ENCODE results near the gene CDCA4. TPM values are rescaled to one million over a fixed set of nuclear protein-coding genes. Genes with fewer than 3 reads are reported as not detected.

The CDCA4 gene
- total RNA-seq, 1 experiment from 2014 or later = 83.6 TPM

DNA sequence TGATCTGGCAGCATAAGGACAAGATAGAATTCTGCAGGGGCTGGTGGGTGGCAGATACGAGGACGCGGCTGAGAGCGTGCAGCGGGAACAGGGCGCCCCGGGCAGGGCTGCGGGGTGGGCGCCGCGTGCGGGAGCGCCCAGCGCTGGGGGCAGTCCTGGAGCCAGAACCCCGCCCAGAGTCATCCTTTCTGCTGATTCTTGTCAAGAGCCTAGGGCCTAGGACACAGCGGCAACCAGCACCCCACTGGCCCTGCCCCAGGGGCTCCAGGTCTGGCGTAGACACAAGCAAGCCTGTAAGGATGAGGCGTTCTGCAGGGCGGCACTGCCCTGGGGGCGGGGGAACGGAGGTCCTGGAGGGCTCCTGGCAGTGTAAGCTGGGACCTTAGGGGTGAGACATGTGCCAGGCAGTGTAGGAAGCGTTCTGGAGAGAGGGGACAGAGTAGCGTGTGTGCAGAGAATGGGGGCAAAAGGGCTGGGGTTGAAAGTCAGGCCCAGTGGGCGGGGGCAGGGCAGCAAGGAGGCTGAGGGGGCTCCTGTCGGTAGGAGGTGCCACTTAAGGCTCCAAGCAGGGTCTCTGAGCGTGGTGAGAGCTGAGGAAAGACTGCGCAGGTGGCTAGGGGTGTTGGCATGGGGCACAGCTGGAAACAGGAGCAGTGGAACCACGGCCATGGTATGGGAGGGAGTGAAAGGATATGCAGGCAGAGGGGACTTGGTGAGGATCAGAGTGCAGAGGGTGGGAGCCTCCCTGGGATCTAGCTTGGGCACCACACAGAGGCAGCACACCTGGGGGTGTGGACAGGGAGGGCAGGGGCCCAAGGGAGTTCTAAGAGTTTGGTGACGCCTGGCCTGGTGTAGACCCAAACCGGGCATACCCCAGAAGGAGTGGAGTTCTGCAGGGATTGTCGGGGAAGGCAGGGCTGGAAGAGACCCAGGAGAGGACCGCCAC lies 41.9 kb downstream of the CDCA4 start:
- Histone ChIP-seq H3K4me3 (no peak overlapping the region), H3K36me3 (no peaks in the 10 kb centered on the region), H3K9me3 (replicated peaks) (no peaks in the 10 kb centered on the region), H3K4me1 (replicated peaks) (peaks cover 35% of the 10 kb centered on the region), H3K27me3 (replicated peaks) (no peaks in the 10 kb centered on the region), H3K27ac (no peak overlapping the region)
- DNase-seq (ENCODE audit: low read depth in 1 of 2, low spot score in 2 of 2) = no peak

DNA sequence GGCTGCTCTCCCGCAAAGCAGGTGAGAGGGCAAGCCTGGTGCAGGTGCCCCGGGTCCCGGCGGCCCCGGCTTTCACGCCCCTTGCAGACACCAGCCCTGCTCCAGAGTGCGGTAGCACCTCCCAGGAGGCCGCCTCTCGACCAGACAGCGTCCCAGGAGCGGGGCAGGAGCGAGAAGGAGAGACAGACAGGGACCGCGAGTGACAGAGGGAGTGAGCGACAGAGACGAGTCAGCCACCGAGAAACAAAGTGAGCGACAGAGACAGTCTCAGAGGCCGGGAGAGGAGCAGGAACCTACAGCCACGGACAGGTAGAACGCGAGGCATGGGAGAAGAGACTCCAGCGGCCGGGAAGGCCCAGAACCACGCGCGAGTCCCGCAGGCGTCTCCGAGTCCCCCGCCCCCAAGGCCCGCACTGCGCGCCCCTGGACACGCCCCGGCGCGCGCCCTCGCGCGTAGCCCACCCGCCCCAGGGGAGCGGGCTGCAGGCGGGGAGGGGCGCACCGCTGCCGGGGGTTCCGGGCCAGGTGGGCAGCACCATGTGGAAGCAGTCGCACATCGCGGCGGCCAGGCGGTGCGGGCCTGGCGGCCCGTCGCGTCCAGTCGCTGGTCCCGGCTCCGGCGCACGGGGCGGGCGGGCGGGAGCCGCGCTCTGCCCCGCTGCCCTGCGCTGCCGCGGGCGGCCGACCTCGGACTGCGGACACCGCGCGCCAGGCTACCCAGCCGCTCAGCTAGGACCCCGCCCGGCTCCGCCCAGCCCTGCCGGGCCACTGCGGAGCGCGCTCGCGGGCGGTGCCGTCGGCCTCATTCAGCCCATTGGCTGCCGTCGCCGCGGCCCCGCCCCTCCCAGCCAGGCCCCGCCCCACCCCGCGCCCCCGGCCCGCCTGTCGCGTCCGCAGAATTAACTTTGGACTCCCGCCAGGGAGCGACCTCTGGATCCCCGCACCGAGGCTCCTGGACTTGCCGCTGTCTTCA lies 42.9 kb downstream of the CDCA4 start, which contains the start of gene AHNAK2:
Gene AHNAK2, minus strand, starts transcription at position 694 of the 973 bp plus-strand sequence. Its CDS starts 137 bp downstream, at position 557.
- Histone ChIP-seq H3K4me3 (peak within 1 kb of the TSS; percentile 35), H3K9me3 (replicated peaks) (no peaks in the 10 kb centered on the region), H3K4me1 (replicated peaks) (peaks cover 45% of the 10 kb centered on the region), H3K36me3 (no peaks in the 10 kb centered on the region), H3K27ac (no peak within 1 kb of the TSS), H3K27me3 (replicated peaks) (no peaks in the 10 kb centered on the region)
- DNase-seq (ENCODE audit: low read depth in 1 of 2, low spot score in 2 of 2) = peak in 1 of 2 experiments; percentile 69

DNA sequence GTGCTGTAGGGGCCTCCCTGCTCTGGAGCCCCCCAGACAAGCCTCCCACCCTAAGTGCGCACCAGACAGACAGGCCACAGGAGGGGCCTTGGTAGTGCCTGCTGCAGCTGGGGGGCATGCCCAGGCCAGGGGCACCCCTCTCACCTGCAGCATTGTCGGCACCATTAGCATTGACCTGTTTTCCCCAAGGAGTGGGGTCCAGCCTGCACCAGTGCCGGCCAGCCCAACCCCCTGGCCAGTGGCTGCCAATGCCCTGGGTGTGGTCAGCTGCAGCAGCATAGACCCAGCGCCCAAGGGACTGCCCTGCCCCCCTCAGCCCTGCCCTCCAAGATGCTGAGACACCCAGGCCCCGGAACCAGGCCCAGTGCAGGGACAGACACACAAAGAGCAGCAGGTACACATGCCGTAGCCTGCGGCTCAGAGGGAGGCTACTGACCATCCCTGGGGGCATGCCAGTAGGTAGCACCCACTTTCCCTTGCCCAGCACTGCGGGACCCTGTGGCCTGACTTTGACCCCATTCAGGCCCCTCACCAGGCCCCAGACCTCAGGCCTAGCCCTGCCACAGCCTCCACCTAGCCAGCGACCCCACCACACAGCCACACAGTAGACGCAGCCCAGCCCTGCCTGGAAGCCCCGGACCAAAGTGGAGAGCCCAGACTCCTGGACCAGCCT lies 43.7 kb downstream of the CDCA4 start:
- no peaks in the 10 kb centered on the region for H3K27me3 ChIP-seq (replicated peaks)

DNA sequence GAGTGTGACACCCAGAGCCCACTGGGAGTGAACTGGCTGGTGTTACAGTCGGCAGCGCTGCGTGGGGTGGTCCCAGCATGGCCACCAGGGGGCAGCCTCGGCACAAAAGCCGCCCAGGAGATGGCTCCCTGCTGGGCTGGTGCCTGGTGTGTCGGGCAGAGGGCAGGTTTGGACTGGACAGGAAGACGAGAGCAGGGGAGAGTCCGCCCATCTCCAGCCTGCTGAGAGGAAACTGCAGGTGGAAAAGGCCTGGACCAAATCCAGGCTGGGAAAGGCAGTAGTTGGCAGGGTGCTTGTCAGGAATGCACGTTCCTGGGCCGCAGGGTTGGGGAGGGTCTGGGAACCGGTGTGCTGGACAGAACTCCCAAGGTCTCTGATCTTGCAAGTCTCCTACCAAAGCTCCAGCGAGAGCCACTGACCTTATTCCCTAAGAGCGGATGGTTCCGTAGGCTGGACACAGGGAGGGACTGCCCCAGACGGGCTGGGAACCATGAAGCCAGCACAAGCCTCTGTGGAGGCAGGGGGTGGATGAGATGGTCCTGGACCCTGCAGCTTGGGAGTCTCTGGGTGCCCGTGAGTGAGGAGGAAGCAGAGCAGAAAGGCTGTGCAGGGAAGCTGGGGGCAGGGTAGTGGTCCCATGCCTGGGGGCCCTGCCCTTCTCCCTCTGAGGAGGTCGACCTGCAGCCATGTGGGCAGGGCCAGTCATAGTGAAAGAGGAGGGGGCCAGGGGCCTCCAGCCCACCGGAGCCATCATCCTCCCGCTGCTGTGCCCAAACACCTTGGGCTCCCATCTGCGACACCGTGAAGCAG lies 44.5 kb downstream of the CDCA4 start:
- H3K36me3 ChIP-seq = no peaks in the 10 kb centered on the region
- DNase-seq (ENCODE audit: low read depth in 1 of 2, low spot score in 2 of 2) = peak; percentile 59 to 84
- no peaks in the 10 kb centered on the region for H3K27me3 ChIP-seq (replicated peaks)
- H3K9me3 ChIP-seq (replicated peaks) = no peaks in the 10 kb centered on the region
- no peak overlapping the region for H3K4me3 ChIP-seq
- H3K4me1 ChIP-seq (replicated peaks) = peaks cover 61% of the 10 kb centered on the region
- H3K27ac ChIP-seq = no peak overlapping the region

More for the DNA sequence above, 43.7 kb downstream of the CDCA4 start:
- no peak overlapping the region for H3K4me3 ChIP-seq
- DNase-seq (ENCODE audit: low read depth in 1 of 2, low spot score in 2 of 2) = no peak
- H3K27ac ChIP-seq = no peak overlapping the region
- H3K36me3 ChIP-seq = no peaks in the 10 kb centered on the region
- peaks cover 54% of the 10 kb centered on the region for H3K4me1 ChIP-seq (replicated peaks)
- no peaks in the 10 kb centered on the region for H3K9me3 ChIP-seq (replicated peaks)

DNA sequence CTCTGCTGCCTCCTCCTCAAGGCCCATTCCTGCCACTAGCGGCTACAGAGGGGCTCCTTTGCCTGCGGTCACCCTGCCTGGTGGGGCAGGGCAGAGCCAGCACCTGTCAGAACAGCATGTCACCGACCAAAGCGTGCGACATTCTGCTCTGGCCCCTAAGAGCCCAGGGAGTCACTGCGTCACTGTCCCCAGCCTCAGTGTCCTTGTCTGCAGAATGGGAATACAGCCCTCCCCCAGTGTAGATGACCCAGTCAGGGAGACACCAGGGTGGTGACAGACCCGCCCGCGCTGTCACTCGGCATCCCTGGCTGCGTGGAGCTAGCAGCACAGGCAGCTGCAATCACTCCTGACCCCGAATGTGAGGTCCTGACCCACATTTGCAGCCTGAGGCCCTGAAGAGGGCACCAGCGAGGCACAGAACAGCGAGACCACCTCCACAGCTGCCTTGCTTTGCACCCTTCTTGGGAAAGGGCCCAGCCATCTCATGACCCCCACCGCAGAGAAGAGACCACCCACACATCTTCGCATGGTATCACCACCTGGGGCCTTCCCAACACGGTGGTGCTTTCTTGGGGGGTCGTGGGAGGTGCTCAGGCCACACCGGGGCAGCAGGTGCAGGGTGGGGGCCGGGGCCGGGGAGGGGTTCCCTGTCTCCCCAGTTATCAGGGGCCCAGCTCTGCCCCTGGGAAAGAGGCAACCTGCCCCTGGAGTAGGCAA lies 45.2 kb downstream of the CDCA4 start:
- Histone ChIP-seq H3K4me1 (replicated peaks) (peaks cover 69% of the 10 kb centered on the region), H3K36me3 (no peaks in the 10 kb centered on the region), H3K27me3 (replicated peaks) (no peaks in the 10 kb centered on the region), H3K27ac (no peak overlapping the region), H3K4me3 (no peak overlapping the region), H3K9me3 (replicated peaks) (no peaks in the 10 kb centered on the region)
- DNase-seq (ENCODE audit: low read depth in 1 of 2, low spot score in 2 of 2) = no peak

DNA sequence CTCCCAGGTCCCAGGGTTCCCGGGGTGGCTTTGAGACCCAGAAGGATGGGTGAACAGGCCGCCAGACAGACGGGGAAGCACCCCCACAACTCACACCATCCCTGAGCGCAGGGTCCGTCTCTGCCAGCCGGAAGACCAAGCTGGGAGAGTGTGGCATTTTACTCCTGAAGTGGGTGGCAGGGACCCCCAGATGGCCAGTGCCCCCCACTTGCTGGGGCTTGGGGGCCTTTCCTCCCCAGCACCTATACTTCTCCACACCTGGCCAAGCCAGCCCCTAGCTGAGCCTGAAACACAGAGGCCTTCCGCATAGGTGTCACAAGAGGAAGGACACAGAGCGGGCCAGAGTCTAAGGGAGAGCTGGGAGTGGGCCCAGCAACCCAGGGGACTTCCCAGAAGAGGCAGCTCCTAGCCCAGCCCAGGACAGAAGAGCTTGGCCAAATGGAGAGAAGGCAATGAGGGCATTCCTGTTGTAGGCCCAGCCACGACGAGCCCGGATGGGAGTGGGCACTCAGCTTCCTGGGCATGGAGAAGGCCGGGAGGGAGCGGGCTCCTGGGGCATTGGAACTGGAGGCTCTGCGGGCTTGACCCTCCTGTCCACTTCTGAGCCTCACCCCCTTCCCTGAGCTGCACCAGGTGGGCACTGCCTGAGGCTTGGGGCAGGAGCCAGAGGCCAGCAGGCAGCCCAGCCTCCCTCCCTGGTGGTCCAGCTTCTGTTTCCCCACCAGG lies 46.1 kb downstream of the CDCA4 start:
- Histone ChIP-seq H3K9me3 (replicated peaks) (no peaks in the 10 kb centered on the region), H3K27me3 (replicated peaks) (no peaks in the 10 kb centered on the region), H3K27ac (no peak overlapping the region), H3K36me3 (no peaks in the 10 kb centered on the region), H3K4me1 (replicated peaks) (peaks cover 77% of the 10 kb centered on the region), H3K4me3 (no peak overlapping the region)
- DNase-seq (ENCODE audit: low read depth in 1 of 2, low spot score in 2 of 2) = no peak

DNA sequence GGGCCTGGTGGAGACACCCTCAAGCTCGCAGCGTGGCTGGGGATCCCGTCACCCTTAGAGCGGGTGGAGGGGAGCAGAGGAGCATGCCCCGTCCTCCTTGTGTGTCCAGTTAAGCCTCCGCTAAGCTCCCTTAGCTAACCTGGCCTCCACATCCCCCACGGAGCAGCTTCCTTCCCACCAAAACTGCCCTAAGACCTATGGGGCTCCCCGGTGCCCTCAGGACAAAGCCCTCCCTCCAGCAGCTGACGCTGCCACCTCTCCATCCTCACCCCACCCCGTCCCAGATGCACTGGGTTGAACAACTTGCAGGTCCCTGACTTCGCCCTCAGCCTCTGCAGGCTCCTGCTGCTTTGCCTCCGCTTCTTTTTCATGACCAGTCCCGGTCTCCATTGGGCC lies 46.7 kb downstream of the CDCA4 start:
- H3K27ac ChIP-seq = no peak overlapping the region
- peaks cover 83% of the 10 kb centered on the region for H3K4me1 ChIP-seq (replicated peaks)
- H3K4me3 ChIP-seq = no peak overlapping the region

DNA sequence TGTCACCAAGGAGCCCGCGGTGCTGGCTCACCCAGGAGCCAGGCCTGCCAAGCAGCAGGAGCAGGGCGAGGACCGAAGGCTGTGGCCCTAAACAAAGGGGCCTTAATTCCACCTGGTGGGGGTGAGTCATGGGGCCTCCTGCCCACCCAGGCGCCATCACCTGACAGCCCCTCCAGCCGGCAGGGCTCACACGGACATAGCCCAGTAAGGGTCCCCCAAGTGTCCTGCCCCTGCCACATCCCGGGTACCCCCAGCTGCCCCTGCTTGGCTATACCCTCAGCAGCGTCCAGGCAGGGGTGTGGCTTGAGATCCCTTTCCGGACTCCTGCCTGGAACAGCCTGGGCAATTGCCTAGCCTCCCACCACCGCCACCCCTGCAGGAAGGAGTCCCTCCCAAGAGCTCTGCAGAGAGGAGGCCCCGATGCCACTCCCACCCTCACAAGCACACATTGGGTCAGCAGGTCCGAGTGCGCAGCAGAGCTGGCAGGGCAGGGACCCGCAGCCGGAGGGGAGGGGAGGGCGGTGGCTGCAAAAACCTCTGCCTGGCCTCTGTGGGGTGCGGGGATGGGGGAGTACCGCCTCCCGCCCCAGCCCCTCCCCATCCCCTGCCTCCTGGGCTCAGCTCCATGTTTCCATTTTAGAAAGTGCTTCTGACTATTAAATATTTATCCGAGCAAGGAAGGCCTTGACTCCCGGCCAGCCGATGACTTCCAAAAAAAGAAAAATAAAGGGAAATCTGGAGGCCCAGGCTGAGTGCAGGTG lies 47.3 kb downstream of the CDCA4 start:
- peak; percentile 90 to 93 for DNase-seq (ENCODE audit: low read depth in 1 of 2, low spot score in 2 of 2)
- Histone ChIP-seq H3K27me3 (replicated peaks) (no peaks in the 10 kb centered on the region), H3K4me3 (no peak overlapping the region), H3K9me3 (replicated peaks) (no peaks in the 10 kb centered on the region), H3K27ac (peak overlapping the region; percentile 84), H3K36me3 (no peaks in the 10 kb centered on the region), H3K4me1 (replicated peaks) (peaks cover 83% of the 10 kb centered on the region)

More for the DNA sequence above, 46.7 kb downstream of the CDCA4 start:
- Histone ChIP-seq H3K9me3 (replicated peaks) (no peaks in the 10 kb centered on the region), H3K27me3 (replicated peaks) (no peaks in the 10 kb centered on the region), H3K36me3 (no peaks in the 10 kb centered on the region)
- no peak for DNase-seq (ENCODE audit: low read depth in 1 of 2, low spot score in 2 of 2)

DNA sequence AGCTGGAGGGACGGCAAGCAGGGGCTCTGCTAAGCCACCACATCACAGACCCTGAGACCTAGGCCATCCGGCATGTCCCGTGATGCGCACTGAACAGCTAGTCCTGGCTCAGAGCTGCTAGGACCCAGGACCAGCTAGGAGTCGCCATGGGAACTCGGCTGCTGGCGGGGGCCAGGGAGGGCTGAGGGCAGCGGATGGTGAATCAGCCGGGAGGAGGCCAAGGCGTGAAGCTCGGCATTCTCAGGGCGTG lies 47.8 kb downstream of the CDCA4 start:
- H3K4me1 ChIP-seq (replicated peaks) = peaks cover 83% of the 10 kb centered on the region
- H3K36me3 ChIP-seq = no peaks in the 10 kb centered on the region
- peak in 1 of 2 experiments; percentile 98 for DNase-seq (ENCODE audit: low read depth in 1 of 2, low spot score in 2 of 2)
- peak overlapping the region; percentile 84 for H3K27ac ChIP-seq
- H3K27me3 ChIP-seq (replicated peaks) = no peaks in the 10 kb centered on the region
- no peak overlapping the region for H3K4me3 ChIP-seq
- no peaks in the 10 kb centered on the region for H3K9me3 ChIP-seq (replicated peaks)

DNA sequence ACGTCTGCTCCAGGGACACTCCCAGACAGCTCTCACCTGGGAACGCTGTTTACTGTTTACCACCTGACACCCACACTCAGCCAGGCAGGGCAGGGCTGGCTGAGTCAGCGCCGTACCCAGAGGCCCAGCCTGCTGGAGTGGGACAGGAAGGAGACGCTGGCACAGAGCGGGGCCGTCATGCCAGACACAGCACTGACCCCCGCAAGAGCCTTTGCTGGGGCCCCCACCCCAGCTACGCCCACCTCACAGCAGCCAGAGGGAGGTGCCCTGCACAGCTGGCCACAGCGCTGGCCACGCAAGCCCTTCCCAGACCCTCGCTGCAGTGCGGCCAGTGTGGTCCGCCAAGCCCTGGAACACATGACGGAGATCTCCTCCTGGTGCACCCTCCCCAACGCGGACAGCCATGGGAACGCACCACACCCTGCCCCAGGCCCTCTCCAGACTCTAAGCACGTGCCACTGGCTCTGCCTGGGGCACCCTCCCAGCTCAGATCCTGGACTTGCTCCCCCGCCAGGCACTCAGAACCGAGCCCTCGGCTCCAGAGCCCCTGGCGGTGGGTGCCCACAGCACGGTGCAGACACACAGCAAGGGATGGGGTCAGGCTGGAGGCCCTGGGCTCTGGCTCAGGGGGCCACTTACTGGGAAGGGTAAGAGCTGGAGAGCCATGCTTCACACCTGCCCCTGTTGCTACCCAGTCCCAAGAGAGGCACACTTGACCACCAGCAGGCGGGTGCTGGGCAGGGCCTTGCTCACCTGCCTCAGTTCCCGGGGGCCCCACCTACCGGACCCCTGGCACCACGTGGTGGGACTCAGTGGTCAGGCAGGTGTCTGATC lies 48.4 kb downstream of the CDCA4 start:
- Histone ChIP-seq H3K36me3 (no peaks in the 10 kb centered on the region), H3K27me3 (replicated peaks) (no peaks in the 10 kb centered on the region), H3K27ac (peak overlapping the region; percentile 84), H3K4me3 (no peak overlapping the region), H3K4me1 (replicated peaks) (peaks cover 78% of the 10 kb centered on the region), H3K9me3 (replicated peaks) (no peaks in the 10 kb centered on the region)
- DNase-seq (ENCODE audit: low read depth in 1 of 2, low spot score in 2 of 2) = no peak

Data from SJSA1 (cell line).